Measurements from ENCODE around the gene THBS3. TPM values are rescaled to one million over a fixed set of nuclear protein-coding genes. Genes with fewer than 3 reads are reported as not detected.

Gene THBS3
- total and polyA plus RNA-seq, 9 of the 15 experiments (the other 6 are each of a cell fraction or from before 2014, with no cell fraction given): 0.59 to 8.3 (median 3.2) TPM

DNA sequence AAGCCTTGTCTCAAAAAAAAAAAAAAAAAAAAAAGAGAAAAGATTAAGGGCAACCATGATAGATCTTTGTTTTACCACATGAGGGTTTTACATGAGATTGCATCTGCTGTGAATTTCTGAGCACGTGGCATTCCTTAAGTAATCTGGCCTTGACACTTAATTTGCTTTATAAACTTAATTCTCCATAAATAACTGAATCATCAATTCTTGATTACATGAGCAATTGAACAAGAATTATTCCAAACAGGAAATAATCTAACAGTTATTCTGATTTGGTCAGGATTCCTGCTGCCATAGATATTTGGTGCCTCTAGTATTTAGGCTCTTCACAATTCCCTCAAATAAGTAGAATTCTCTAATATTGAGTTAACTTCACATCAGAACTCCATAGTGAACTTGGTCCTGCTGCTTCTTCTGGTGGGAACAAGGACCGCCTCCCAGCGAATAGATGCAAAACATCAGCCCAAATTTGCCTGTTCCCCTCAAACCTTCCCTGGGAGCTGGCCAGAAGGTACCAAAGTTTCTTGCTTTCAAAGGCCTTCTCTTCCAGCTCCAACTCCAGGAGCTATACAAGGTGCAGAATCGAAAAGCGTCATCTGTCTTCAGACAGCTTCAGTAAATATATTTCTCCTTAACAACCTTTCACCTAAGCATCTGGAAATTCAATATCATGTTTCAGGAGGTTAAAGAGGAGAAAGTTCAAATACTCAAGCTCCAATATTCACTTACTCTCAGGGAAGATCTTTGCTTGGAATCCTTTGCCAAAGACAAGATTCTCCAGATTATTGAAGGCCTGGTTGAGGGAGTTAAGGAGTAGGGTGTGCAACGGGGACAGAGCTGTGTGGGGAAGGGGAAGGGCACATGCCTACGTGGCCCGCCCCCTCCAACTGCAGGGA is 35.6 kb downstream of the THBS3 start:
- FAIRE-seq: no peak
- BruUV-seq (replicated peaks): no TSS peak
- in situ Hi-C loops (cut with MboI) (no loop called here), intact Hi-C loops (cut with micrococcal nuclease) (no loop called here)
- H3K79me2 ChIP-seq (ENCODE audit: control insufficient read depth, insufficient read depth, low read length): peaks cover 15% of the 10 kb centered on the region
- H3K36me3 ChIP-seq (ENCODE audit: control insufficient read depth, insufficient read depth, low read length): peaks cover 35% of the 10 kb centered on the region
- peak; percentile 62 for ATAC-seq
- DNase-seq (ENCODE audit: extremely low read depth in 1 of 4, low spot score in 3 of 4): no peak
- peaks cover 18 to 45% of the 10 kb centered on the region in 2 experiments; a peak in 4 of 5 replicates for H3K4me1 ChIP-seq (replicated peaks in 1 of 2; ENCODE audit: control insufficient read depth in 2 of 2, insufficient read depth in 2 of 2, low read length in 2 of 2)
- CTCF ChIA-PET (ENCODE audit: low intra/inter-chr PET ratio): interaction anchor here (1.0 to 1.5 kb wide), 2 partner anchors 22 to 81 kb away, joined by 3 to 7 read pairs; no protein-coding TSS in a partner anchor
- peak overlapping the region; percentile 89 for H3K27ac ChIP-seq (ENCODE audit: extremely low read depth, low read depth, low read length)
- 5% methylated on average over 8 of the region's 8 CpGs for WGBS (ENCODE audit: insufficient coverage, low coverage, missing lambda C conversion rate)
- H4K20me1 ChIP-seq (replicated peaks; ENCODE audit: control insufficient read depth, insufficient read depth, low read length): no peaks in the 10 kb centered on the region
- POLR2A ChIA-PET: interaction anchor here (0.5 to 2.6 kb wide), 9 partner anchors 18 to 1205 kb away, joined by 3 to 12 read pairs (median 4); partner anchors contain the start of gene ADAM15
- no peaks in the 10 kb centered on the region for H3K9me1 ChIP-seq (ENCODE audit: control insufficient read depth, insufficient read depth, low read length)
- H3K4me2 ChIP-seq (ENCODE audit: insufficient read depth, low read length): peak overlapping the region; percentile 97
- H3K9me3 ChIP-seq (replicated peaks; ENCODE audit: control insufficient read depth, insufficient read depth, low read depth, low read length): no peaks in the 10 kb centered on the region
- peak overlapping the region; percentile 83 for H3K4me3 ChIP-seq
- H2AFZ ChIP-seq (ENCODE audit: low read depth, low read length): peak overlapping the region; percentile 94
- no peaks in the 10 kb centered on the region for H3K27me3 ChIP-seq (ENCODE audit: control insufficient read depth in 2 of 2, insufficient read depth in 2 of 2, low read length in 2 of 2)
- peak overlapping the region; percentile 89 to 93 for H3K9ac ChIP-seq (ENCODE audit: insufficient read depth in 1 of 2, low read depth in 2 of 2, low read length in 2 of 2)
- TF ChIP-seq, protein P1, sequence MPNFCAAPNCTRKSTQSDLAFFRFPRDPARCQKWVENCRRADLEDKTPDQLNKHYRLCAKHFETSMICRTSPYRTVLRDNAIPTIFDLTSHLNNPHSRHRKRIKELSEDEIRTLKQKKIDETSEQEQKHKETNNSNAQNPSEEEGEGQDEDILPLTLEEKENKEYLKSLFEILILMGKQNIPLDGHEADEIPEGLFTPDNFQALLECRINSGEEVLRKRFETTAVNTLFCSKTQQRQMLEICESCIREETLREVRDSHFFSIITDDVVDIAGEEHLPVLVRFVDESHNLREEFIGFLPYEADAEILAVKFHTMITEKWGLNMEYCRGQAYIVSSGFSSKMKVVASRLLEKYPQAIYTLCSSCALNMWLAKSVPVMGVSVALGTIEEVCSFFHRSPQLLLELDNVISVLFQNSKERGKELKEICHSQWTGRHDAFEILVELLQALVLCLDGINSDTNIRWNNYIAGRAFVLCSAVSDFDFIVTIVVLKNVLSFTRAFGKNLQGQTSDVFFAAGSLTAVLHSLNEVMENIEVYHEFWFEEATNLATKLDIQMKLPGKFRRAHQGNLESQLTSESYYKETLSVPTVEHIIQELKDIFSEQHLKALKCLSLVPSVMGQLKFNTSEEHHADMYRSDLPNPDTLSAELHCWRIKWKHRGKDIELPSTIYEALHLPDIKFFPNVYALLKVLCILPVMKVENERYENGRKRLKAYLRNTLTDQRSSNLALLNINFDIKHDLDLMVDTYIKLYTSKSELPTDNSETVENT (CRISPR knock-in tag; IDR thresholded peaks at IDR 0.05): no peak
- TF ChIP-seq ZNF79 (CRISPR knock-in tag; IDR thresholded peaks at IDR 0.05; ENCODE audit: low read depth) (no peak), HMGN3 (IDR thresholded peaks at IDR 0.05; ENCODE audit: borderline replicate concordance, extremely low read depth, insufficient read length, low read depth, low read length) (no peak), HDGF (IDR thresholded peaks at IDR 0.05) (no peak), PYGO2 (tag; IDR thresholded peaks at IDR 0.05) (no peak), ETV6 (IDR thresholded peaks at IDR 0.05; ENCODE audit: borderline replicate concordance in 1 of 2, low read depth in 2 of 2, low read length in 1 of 2) (no peak), ETV6 (CRISPR knock-in tag; IDR thresholded peaks at IDR 0.05; ENCODE audit: borderline replicate concordance) (peak; percentile 60; the same call in 1 of the 2 replicates), ZNF444 (CRISPR knock-in tag; IDR thresholded peaks at IDR 0.05) (no peak), MAFF (IDR thresholded peaks at IDR 0.05; ENCODE audit: low read length) (peak; percentile 19; the same call in 1 of the 2 replicates), ZNF316 (IDR thresholded peaks at IDR 0.05) (peak; percentile 85), NFE2L1 (tag; IDR thresholded peaks at IDR 0.05; ENCODE audit: borderline replicate concordance, low read depth) (no peak), ZNF584 (CRISPR knock-in tag; IDR thresholded peaks at IDR 0.05; ENCODE audit: low read depth) (no peak), NFRKB (IDR thresholded peaks at IDR 0.05; ENCODE audit: low read depth) (no peak), C11orf30 (IDR thresholded peaks at IDR 0.05; ENCODE audit: low read depth) (peak; percentile 76)
- TF ChIP-seq, protein P2, sequence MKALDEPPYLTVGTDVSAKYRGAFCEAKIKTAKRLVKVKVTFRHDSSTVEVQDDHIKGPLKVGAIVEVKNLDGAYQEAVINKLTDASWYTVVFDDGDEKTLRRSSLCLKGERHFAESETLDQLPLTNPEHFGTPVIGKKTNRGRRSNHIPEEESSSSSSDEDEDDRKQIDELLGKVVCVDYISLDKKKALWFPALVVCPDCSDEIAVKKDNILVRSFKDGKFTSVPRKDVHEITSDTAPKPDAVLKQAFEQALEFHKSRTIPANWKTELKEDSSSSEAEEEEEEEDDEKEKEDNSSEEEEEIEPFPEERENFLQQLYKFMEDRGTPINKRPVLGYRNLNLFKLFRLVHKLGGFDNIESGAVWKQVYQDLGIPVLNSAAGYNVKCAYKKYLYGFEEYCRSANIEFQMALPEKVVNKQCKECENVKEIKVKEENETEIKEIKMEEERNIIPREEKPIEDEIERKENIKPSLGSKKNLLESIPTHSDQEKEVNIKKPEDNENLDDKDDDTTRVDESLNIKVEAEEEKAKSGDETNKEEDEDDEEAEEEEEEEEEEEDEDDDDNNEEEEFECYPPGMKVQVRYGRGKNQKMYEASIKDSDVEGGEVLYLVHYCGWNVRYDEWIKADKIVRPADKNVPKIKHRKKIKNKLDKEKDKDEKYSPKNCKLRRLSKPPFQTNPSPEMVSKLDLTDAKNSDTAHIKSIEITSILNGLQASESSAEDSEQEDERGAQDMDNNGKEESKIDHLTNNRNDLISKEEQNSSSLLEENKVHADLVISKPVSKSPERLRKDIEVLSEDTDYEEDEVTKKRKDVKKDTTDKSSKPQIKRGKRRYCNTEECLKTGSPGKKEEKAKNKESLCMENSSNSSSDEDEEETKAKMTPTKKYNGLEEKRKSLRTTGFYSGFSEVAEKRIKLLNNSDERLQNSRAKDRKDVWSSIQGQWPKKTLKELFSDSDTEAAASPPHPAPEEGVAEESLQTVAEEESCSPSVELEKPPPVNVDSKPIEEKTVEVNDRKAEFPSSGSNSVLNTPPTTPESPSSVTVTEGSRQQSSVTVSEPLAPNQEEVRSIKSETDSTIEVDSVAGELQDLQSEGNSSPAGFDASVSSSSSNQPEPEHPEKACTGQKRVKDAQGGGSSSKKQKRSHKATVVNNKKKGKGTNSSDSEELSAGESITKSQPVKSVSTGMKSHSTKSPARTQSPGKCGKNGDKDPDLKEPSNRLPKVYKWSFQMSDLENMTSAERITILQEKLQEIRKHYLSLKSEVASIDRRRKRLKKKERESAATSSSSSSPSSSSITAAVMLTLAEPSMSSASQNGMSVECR (CRISPR knock-in tag; IDR thresholded peaks at IDR 0.05): no peak
